Measurements from ENCODE around the gene TARS2. TPM values are rescaled to one million over a fixed set of nuclear protein-coding genes. Genes with fewer than 3 reads are reported as not detected.

TARS2 gene
- total RNA-seq, 1 experiment from 2014 or later = 43.1 TPM

DNA sequence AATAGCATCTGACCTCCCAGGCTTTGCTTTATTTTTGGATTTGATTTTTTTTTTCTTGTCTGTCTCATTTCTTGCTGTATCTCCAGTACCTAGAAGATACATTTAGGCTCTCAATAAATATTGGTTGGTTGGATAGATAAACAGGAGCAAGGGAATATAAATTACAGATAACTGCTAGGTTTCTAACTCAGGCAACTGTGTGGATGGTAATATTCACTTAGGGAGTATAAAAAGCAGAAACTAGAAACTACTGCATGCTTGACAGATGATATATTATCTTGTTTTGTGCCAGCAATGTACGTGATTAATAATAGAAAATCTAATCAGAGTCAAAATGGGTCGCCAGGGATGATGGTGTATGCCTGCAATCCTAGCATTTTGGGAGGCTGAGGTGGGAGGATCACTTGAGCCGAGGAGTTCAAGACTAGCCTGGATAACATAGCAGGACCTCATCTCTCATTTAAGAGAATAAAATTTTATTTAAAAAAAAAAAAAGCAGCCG is 31.0 kb upstream of the TARS2 start:
- Mint-ChIP-seq H3K27me3 (ENCODE audit: insufficient read depth, unreplicated experiment) (no peaks in the 10 kb centered on the region), H3K4me1 (ENCODE audit: insufficient read depth, unreplicated experiment) (no peaks in the 10 kb centered on the region), H3K9me3 (ENCODE audit: unreplicated experiment) (no peaks in the 10 kb centered on the region), H3K4me3 (ENCODE audit: unreplicated experiment) (no peak overlapping the region), H3K27ac (ENCODE audit: low read depth, unreplicated experiment) (no peak overlapping the region), H3K36me3 (ENCODE audit: insufficient read depth, unreplicated experiment) (peaks cover 84% of the 10 kb centered on the region)
- ChIA-PET POLR2A (interaction anchor here (0.6 kb wide), 1 partner anchor 897 kb away, joined by 3 read pairs; no protein-coding TSS in a partner anchor), CTCF (interaction anchor here (0.6 kb wide), 1 partner anchor 101 kb away, joined by 3 read pairs; no protein-coding TSS in a partner anchor)
- intact Hi-C loops (cut with micrococcal nuclease) = no loop called here
- BruUV-seq (replicated peaks) = no TSS peak
- DNase-seq (ENCODE audit: unreplicated experiment) = no peak
- TF ChIP-seq, protein P1, sequence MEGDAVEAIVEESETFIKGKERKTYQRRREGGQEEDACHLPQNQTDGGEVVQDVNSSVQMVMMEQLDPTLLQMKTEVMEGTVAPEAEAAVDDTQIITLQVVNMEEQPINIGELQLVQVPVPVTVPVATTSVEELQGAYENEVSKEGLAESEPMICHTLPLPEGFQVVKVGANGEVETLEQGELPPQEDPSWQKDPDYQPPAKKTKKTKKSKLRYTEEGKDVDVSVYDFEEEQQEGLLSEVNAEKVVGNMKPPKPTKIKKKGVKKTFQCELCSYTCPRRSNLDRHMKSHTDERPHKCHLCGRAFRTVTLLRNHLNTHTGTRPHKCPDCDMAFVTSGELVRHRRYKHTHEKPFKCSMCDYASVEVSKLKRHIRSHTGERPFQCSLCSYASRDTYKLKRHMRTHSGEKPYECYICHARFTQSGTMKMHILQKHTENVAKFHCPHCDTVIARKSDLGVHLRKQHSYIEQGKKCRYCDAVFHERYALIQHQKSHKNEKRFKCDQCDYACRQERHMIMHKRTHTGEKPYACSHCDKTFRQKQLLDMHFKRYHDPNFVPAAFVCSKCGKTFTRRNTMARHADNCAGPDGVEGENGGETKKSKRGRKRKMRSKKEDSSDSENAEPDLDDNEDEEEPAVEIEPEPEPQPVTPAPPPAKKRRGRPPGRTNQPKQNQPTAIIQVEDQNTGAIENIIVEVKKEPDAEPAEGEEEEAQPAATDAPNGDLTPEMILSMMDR (IDR thresholded peaks at IDR 0.05; ENCODE audit: unreplicated experiment) = no peak

DNA sequence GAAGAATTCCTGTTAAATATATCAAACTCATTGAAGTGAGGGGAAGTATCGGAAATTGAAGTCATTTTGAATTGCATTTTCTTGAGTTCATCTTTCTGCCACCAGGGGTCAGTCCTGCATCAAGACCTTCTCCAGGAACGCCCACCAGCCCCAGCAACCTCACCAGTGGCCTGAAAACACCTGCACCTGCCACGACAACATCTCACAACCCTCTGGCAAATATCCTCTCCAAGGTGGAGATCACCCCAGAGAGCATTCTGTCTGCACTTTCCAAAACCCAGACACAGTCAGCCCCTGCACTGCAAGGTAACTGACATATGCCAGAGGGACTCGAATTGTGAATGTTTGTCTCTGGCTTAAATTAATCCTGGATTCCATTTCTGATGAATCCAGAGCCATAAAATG is 22.8 kb upstream of the TARS2 start:
- intact Hi-C loops (cut with micrococcal nuclease) = loop anchor here (1.0 to 5.0 kb wide), 4 partner anchors 68 to 513 kb away; partner anchors contain the start of gene CA14
- TF ChIP-seq, protein P1 (IDR thresholded peaks at IDR 0.05; ENCODE audit: unreplicated experiment) = peak; percentile 80
- H3K27ac Mint-ChIP-seq (ENCODE audit: low read depth, unreplicated experiment) = no peak overlapping the region
- no peaks in the 10 kb centered on the region for H3K27me3 Mint-ChIP-seq (ENCODE audit: insufficient read depth, unreplicated experiment)
- DNase-seq (ENCODE audit: unreplicated experiment) = peak; percentile 72
- ChIA-PET CTCF (interaction anchor here (0.6 to 2.3 kb wide), 12 partner anchors 17 to 530 kb away, joined by 3 to 8 read pairs (median 4); no protein-coding TSS in a partner anchor), POLR2A (no interaction called here)
- no peaks in the 10 kb centered on the region for H3K9me3 Mint-ChIP-seq (ENCODE audit: unreplicated experiment)
- peaks cover 81% of the 10 kb centered on the region for H3K36me3 Mint-ChIP-seq (ENCODE audit: insufficient read depth, unreplicated experiment)
- H3K4me1 Mint-ChIP-seq (ENCODE audit: insufficient read depth, unreplicated experiment) = no peaks in the 10 kb centered on the region
- no peak overlapping the region for H3K4me3 Mint-ChIP-seq (ENCODE audit: unreplicated experiment)
- BruUV-seq (replicated peaks) = no TSS peak

DNA sequence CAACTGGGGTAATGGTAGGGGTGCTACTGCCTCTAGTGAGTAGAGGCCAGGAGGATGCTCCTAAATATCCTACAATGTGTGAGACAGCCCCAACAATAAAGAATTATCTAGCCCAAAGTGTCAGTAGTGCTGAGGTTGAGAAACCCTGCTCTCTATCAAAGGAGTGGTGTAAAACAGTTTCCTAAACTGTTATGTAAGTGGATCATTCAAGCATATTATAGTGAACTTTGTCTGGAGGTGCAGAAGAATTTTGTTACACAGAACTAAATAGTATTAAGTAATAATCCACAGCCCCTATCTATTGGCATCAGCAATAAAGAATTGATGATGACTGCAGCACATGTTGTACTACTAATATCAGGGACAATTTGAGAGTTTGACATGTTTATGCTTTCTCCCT is 20.3 kb upstream of the TARS2 start:
- no peak overlapping the region for H3K27ac Mint-ChIP-seq (ENCODE audit: low read depth, unreplicated experiment)
- intact Hi-C loops (cut with micrococcal nuclease) = no loop called here
- H3K27me3 Mint-ChIP-seq (ENCODE audit: insufficient read depth, unreplicated experiment) = no peaks in the 10 kb centered on the region
- TF ChIP-seq, protein P1 (IDR thresholded peaks at IDR 0.05; ENCODE audit: unreplicated experiment) = no peak
- H3K9me3 Mint-ChIP-seq (ENCODE audit: unreplicated experiment) = no peaks in the 10 kb centered on the region
- no peaks in the 10 kb centered on the region for H3K4me1 Mint-ChIP-seq (ENCODE audit: insufficient read depth, unreplicated experiment)
- ChIA-PET POLR2A (no interaction called here), CTCF (interaction anchor here (0.7 to 1.2 kb wide), 2 partner anchors 92 to 304 kb away, joined by 3 read pairs; no protein-coding TSS in a partner anchor)
- BruUV-seq (replicated peaks) = no TSS peak
- no peak overlapping the region for H3K4me3 Mint-ChIP-seq (ENCODE audit: unreplicated experiment)
- no peak for DNase-seq (ENCODE audit: unreplicated experiment)
- peaks cover 88% of the 10 kb centered on the region for H3K36me3 Mint-ChIP-seq (ENCODE audit: insufficient read depth, unreplicated experiment)

DNA sequence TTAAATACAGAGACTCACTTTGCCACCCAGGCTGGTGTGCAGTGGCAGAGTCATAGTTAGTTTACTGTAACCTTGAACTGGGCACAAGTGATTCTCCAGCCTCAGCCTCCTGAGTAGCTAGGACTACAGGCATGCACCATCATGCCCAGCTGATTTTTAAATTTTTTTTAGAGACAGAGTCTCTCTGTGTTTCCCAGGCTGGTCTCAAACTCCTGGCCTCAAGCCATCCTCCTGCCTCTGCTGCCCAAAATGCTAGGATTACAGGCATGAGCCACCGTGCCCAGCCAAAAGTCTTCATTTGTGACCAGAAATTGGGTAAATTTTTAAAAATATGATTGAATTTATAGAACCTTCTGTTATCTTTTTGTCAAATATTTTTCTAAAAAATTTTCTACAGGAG is 17.9 kb upstream of the TARS2 start:
- ChIA-PET POLR2A (interaction anchor here (1.3 kb wide), 1 partner anchor 17 kb away, joined by 4 read pairs; the partner anchor contains the start of gene TARS2), CTCF (interaction anchor here (0.7 to 1.0 kb wide), 3 partner anchors 63 to 343 kb away, joined by 3 to 5 read pairs (median 3); no protein-coding TSS in a partner anchor)
- no peaks in the 10 kb centered on the region for H3K4me1 Mint-ChIP-seq (ENCODE audit: insufficient read depth, unreplicated experiment)
- H3K9me3 Mint-ChIP-seq (ENCODE audit: unreplicated experiment) = no peaks in the 10 kb centered on the region
- TF ChIP-seq, protein P1 (IDR thresholded peaks at IDR 0.05; ENCODE audit: unreplicated experiment) = no peak
- DNase-seq (ENCODE audit: unreplicated experiment) = no peak
- intact Hi-C loops (cut with micrococcal nuclease) = no loop called here
- no peak overlapping the region for H3K27ac Mint-ChIP-seq (ENCODE audit: low read depth, unreplicated experiment)
- no peak overlapping the region for H3K4me3 Mint-ChIP-seq (ENCODE audit: unreplicated experiment)
- no peaks in the 10 kb centered on the region for H3K27me3 Mint-ChIP-seq (ENCODE audit: insufficient read depth, unreplicated experiment)
- BruUV-seq (replicated peaks) = no TSS peak
- H3K36me3 Mint-ChIP-seq (ENCODE audit: insufficient read depth, unreplicated experiment) = peaks cover 92% of the 10 kb centered on the region
